Thyroid gland (tissue), 4 donors: Measurements from ENCODE around the gene PLXNB3.

Source experiments
- POLR2A ChIP-seq, 2 donors: fragments of 450-650 bp; IDR thresholded peaks; one replicate each; pipeline ENCODE4 v1.6.1; 2017; ENCODE audit warnings: antibody characterized with exemption in 2 of 2, mild to moderate bottlenecking in 2 of 2, moderate library complexity in 1 of 2
- TF ChIP-seq, protein P1 (sequence below), 6 experiments: fragments of 200-600 bp in 3 of 6; fragments of 450-650 bp in 3 of 6; sonication (generic) in 3 of 6; IDR thresholded peaks; one replicate each; pipeline ENCODE4 v1.5.1; 2016 to 2019; ENCODE audit warnings: antibody characterized with exemption in 6 of 6, mild to moderate bottlenecking in 2 of 6, inconsistent platforms in 1 of 6, moderate library complexity in 1 of 6

DNA sequence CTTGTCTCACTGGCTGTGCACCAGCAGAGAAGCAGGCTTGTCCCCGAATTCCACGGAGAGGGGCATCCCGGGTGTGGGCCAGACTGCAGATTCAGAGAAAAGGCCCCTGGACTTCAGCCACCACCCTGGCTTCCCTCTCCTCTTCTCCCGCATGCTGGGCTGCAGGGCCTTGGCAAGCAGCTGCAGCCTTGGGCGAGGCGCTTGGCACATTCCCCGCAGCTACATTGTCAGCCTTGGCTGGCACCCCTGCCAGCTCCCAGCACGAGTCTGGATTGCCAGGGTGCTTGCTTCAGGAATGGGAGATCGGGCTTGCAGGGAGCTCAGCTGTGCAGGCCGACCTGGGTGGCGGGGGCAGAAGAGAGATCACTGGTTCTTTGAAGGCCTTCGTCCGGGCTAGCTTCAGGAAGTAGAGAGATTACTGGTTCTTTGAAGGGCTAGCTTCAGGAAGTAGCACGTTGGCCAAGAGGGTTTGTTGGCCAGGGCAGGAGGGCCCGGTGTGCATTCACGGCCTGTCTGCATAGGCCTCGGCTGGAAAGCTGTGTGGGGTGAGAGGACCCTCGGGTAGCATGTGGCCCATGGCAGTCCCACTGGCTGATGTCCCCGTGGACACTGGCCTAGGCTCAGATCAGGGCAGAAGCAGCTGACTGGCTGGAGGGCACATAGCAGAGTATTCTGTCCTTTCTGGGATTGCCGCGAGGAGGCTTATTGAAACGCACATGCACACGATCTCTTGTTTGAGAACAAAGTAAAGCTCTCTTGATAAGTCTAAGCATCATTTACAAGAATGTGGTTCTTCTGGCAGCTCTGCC is 36.7 kb upstream of the PLXNB3 start:
- no peak for TF ChIP-seq POLR2A (IDR thresholded peaks at IDR 0.05)
- TF ChIP-seq, protein P1, sequence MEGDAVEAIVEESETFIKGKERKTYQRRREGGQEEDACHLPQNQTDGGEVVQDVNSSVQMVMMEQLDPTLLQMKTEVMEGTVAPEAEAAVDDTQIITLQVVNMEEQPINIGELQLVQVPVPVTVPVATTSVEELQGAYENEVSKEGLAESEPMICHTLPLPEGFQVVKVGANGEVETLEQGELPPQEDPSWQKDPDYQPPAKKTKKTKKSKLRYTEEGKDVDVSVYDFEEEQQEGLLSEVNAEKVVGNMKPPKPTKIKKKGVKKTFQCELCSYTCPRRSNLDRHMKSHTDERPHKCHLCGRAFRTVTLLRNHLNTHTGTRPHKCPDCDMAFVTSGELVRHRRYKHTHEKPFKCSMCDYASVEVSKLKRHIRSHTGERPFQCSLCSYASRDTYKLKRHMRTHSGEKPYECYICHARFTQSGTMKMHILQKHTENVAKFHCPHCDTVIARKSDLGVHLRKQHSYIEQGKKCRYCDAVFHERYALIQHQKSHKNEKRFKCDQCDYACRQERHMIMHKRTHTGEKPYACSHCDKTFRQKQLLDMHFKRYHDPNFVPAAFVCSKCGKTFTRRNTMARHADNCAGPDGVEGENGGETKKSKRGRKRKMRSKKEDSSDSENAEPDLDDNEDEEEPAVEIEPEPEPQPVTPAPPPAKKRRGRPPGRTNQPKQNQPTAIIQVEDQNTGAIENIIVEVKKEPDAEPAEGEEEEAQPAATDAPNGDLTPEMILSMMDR (IDR thresholded peaks at IDR 0.05): no peak
